AG04449 (cell line): ENCODE measurements around the gene DDX11.
"Not testable (repeated sequence)": the region's sequence is repeated elsewhere in the genome, so short reads cannot be mapped to it uniquely, and the experiment has no call there.

ENCODE experiments used
- CTCF ChIA-PET: fragments of 350-600 bp; formaldehyde crosslinking; extraction: SDS; loops from one replicate; lab custom pipeline; 2021; ENCODE audit warnings: antibody characterized with exemption; lab: Yijun Ruan, JAX
- POLR2A ChIA-PET: fragments of 400-600, 350-600 bp; formaldehyde crosslinking; extraction: SDS; loops from one replicate; lab custom pipeline; 2020; ENCODE audit warnings: antibody characterized with exemption, inconsistent platforms; lab: Yijun Ruan, JAX
- DNase-seq: peaks from one replicate; pipeline ENCODE4 v3.0.0-alpha.2; 2010; ENCODE audit warnings: low read depth, low spot score
- H3K4me3 ChIP-seq: 2 replicates; pipeline ENCODE4 v1.5.1; 2011; ENCODE audit warnings: low read depth, mild to moderate bottlenecking, control low read depth, low read length
- TF ChIP-seq, protein P1 (sequence below): IDR thresholded peaks from one replicate; pipeline ENCODE4 v1.5.1; 2011; ENCODE audit warnings: mild to moderate bottlenecking, moderate library complexity, low read length, control low read depth, inconsistent platforms; ENCODE audit not compliant: insufficient read depth; ENCODE audit errors: missing control alignments

DDX11 gene

GRCh38 chr12:31119192-31119802 is 45.6 kb downstream of the DDX11 start:
- 0 out of 2 replicates have a peak overlapping the region, but pooled peaks have one; percentile 6 for H3K4me3 ChIP-seq
- TF ChIP-seq, protein P1, sequence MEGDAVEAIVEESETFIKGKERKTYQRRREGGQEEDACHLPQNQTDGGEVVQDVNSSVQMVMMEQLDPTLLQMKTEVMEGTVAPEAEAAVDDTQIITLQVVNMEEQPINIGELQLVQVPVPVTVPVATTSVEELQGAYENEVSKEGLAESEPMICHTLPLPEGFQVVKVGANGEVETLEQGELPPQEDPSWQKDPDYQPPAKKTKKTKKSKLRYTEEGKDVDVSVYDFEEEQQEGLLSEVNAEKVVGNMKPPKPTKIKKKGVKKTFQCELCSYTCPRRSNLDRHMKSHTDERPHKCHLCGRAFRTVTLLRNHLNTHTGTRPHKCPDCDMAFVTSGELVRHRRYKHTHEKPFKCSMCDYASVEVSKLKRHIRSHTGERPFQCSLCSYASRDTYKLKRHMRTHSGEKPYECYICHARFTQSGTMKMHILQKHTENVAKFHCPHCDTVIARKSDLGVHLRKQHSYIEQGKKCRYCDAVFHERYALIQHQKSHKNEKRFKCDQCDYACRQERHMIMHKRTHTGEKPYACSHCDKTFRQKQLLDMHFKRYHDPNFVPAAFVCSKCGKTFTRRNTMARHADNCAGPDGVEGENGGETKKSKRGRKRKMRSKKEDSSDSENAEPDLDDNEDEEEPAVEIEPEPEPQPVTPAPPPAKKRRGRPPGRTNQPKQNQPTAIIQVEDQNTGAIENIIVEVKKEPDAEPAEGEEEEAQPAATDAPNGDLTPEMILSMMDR = no peak
- CTCF ChIA-PET = no interaction called here
- POLR2A ChIA-PET = no interaction called here
- no peak for DNase-seq

DNA sequence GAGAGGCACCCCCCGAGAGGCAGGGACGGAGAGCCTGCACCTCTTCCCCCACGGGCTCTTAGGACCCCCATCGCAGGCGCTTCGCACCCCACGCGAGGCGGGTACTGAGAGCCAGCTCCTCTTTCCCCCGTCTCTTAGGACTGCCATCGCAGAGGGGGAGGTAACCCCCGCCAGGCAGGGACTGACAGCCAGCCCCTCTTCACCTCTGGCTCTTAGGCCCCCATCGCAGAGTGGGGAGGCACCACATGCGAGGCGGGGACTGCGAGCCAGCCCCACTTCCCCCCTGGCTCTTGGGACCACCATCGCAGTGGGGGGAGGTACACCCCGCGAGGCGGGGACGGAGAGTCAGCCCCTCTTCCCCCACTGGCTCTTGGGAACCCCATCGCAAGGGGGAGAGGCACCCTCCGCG is 46.1 kb downstream of the DDX11 start:
- H3K4me3 ChIP-seq = no peak overlapping the region
- TF ChIP-seq, protein P1 = no peak
- DNase-seq = no peak
- ChIA-PET CTCF (no interaction called here), POLR2A (no interaction called here)

DNA sequence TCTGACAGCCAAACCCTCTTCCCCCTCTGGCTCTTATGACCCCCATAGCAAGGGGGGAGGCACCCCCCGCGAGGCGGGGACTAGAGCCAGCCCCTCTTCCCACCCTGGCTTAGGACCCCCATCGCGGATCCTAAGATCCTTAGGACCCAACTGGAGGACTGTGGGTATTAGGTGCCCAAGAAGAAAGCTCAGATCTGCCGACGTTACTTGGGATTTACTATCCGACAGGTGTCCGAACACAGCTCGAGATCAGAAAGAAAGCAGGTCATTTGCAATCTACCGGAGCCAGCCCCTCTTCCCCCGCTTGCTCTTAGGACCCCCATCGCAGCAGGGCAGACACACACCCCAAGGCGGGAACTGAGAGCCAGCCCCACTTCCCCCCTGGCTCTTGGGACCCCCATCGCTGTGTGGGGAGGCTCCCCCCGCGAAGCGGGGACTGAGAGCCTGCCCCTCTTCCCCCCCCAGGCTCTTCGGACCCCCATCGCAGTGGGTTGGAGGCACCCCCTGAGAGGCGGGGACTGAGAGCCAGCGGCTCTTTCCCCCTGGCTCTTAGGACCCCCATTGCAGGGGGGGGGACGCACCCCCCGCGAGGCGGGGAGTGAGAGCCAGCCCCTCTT is 46.8 kb downstream of the DDX11 start:
- TF ChIP-seq, protein P1 = no peak
- H3K4me3 ChIP-seq = no peak overlapping the region
- CTCF ChIA-PET = no interaction called here
- POLR2A ChIA-PET = no interaction called here
- no peak for DNase-seq

DNA sequence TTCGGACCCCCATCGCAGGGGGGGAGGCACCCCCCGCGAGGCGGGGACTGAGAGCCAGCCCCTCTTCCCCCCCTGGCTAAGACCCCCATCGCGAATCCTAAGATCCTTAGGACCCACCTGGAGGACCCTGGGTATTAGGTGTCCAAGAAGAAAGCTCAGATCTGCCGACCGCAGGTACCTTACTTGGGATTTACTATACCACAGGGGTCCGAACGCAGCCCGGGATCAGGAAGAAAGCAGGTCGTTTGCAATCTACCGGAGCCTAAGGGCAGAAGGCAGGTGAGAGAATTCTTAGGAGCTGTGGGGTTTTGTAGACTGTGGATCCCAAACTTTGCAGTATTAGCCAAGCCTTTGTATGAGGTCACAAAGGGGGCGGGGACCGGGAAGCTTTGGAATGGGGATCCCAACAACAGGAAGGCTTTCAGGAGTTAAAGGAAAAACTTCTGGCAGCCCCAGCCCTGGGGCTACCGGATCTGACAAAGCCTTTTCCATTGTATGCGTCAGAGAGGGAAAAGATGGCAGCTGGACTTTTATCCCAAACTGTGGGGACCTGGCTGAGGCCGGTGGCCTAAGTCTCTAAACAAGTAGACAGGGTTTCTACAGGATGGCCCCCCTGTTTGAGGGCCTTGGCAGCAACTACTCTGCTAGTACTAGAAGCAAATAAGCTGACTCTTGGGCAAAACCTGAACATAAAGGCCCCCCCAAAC is 47.5 kb downstream of the DDX11 start:
- CTCF ChIA-PET, DNase-seq, H3K4me3 ChIP-seq: not testable (repeated sequence)
- POLR2A ChIA-PET = interaction anchor here (0.7 kb wide), 1 partner anchor 15 kb away, joined by 3 read pairs; no protein-coding TSS in a partner anchor

- no peak for DNase-seq
- POLR2A ChIA-PET = no interaction called here
- TF ChIP-seq, protein P1 = no peak
- CTCF ChIA-PET = no interaction called here
- no peak overlapping the region for H3K4me3 ChIP-seq
Observed at GRCh38 chr12:31122481-31122880, 48.8 kb downstream of the DDX11 start.

GRCh38 chr12:31124158-31124557 is 50.5 kb downstream of the DDX11 start:
- POLR2A ChIA-PET, DNase-seq, H3K4me3 ChIP-seq, CTCF ChIA-PET: not testable (repeated sequence)

- CTCF ChIA-PET, POLR2A ChIA-PET, DNase-seq, H3K4me3 ChIP-seq: not testable (repeated sequence)
Observed at GRCh38 chr12:31125171-31125570, 51.5 kb downstream of the DDX11 start.

DNA sequence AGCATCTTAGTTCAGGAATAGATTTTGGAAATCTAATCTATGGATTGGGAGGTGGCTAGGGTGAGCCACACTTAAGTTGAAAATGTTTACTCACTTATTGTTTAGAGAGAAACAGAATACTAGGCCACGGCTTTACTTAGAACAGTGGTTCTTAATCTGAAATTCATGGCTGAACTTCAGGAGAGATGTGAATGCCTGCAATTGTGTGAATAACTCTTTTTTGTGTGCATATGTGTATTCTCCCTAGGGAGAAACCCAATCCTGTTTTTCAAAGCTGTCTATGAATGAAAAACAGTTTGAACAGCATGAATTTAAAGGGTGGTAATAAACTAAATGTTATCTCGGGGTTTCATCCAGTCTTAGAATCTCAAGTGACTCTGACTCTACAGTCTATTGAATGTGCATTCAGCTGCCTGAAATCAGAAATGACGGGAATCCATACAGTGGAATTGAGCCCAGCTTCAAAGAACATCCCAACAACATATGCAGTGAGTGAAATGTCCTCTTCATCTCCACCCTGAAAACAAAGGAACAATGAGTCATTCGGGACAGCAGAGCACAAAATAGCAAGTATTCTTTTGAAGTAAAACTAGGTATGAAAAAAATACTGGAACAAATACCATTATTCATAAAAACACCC is 53.7 kb downstream of the DDX11 start:
- POLR2A ChIA-PET, CTCF ChIA-PET, H3K4me3 ChIP-seq, DNase-seq: not testable (repeated sequence)

- H3K4me3 ChIP-seq, CTCF ChIA-PET, DNase-seq, POLR2A ChIA-PET: not testable (repeated sequence)
Observed at GRCh38 chr12:31136581-31136980, 62.9 kb downstream of the DDX11 start.

DNA sequence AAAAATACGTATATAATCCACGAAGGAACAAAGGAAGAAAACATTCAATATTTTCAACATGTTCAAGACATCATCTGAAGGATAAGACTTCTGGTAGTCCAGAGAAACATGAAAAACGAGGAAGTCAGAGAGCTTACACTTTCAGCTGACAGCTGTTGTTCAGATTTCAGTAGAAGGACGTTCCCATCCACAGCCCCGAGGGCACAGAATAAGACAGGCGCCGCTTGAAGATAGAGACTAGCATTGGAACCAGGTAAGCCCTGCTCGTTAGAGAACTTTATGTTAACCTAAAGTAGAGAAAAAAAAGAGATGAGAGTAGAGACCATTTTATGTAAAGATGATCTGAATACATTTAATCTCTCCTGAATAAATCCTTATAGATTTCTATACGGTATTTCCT is 71.1 kb downstream of the DDX11 start:
- CTCF ChIA-PET = not testable (repeated sequence)

GRCh38 chr12:31145296-31145695 is 71.6 kb downstream of the DDX11 start:
- H3K4me3 ChIP-seq, CTCF ChIA-PET, POLR2A ChIA-PET, DNase-seq: not testable (repeated sequence)

More for the DNA sequence above, 71.1 kb downstream of the DDX11 start:
- POLR2A ChIA-PET, H3K4me3 ChIP-seq, DNase-seq: not testable (repeated sequence)

DNA sequence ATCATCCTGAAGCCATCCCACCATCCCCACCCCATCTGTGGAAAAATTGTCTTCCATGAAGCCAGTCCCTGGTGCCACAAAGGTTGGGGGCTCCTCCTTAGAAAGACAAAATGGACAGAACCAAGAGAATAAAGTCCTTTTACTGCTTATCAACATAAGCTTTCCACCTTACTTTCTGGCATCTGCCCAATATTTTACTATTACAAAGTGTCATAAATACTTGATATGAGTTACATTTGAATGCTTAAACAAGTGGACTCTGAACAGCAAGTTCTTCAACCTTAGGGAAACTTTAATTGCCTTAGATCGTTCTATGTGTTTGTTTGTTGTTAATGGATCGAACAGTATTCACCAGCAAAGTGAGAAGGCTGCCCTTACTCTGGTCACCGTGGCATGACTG is 73.8 kb downstream of the DDX11 start:
- CTCF ChIA-PET, POLR2A ChIA-PET, DNase-seq, H3K4me3 ChIP-seq: not testable (repeated sequence)
